Activated naive CD4-positive, alpha-beta T cell treated with anti-CD3 and anti-CD28 coated beads, Interleukin-2, amount 50 U/mL, for 24 hours (primary cell): ENCODE data around the gene CDH24.

ENCODE experiments used
- H3K27ac Mint-ChIP-seq: one replicate; pipeline ENCODE4 v1.8.0; 2021; ENCODE audit warnings: mild to moderate bottlenecking, mixed read lengths
- H3K27me3 Mint-ChIP-seq: one replicate; pipeline ENCODE4 v1.8.0; 2021; ENCODE audit warnings: mixed read lengths
- H3K36me3 Mint-ChIP-seq: one replicate; pipeline ENCODE4 v1.8.0; 2021; ENCODE audit warnings: mixed read lengths
- H3K4me1 Mint-ChIP-seq: one replicate; pipeline ENCODE4 v1.8.0; 2021; ENCODE audit warnings: mixed read lengths
- H3K4me3 Mint-ChIP-seq: one replicate; pipeline ENCODE4 v1.8.0; 2021; ENCODE audit warnings: mild to moderate bottlenecking, mixed read lengths
- H3K9me3 Mint-ChIP-seq: one replicate; pipeline ENCODE4 v1.8.0; 2021; ENCODE audit warnings: mixed read lengths

The CDH24 gene

GRCh38 chr14:23056145-23056955 lies 970 bp downstream of the CDH24 start:
- Mint-ChIP-seq H3K27me3 (no peaks in the 10 kb centered on the region), H3K36me3 (peaks cover 6% of the 10 kb centered on the region), H3K27ac (peak overlapping the region; percentile 71), H3K4me1 (peaks cover 18% of the 10 kb centered on the region), H3K9me3 (no peaks in the 10 kb centered on the region), H3K4me3 (peak overlapping the region; percentile 87)

- Mint-ChIP-seq H3K9me3 (no peaks in the 10 kb centered on the region), H3K27me3 (no peaks in the 10 kb centered on the region), H3K36me3 (peaks cover 2% of the 10 kb centered on the region), H3K27ac (peak overlapping the region; percentile 71), H3K4me3 (peak overlapping the region; percentile 87), H3K4me1 (peaks cover 18% of the 10 kb centered on the region)
These were observed 1.6 kb downstream of the CDH24 start for GRCh38 chr14:23055621-23056144.

GRCh38 chr14:23055147-23055550 lies 2.2 kb downstream of the CDH24 start:
- Mint-ChIP-seq H3K4me1 (peaks cover 18% of the 10 kb centered on the region), H3K36me3 (peaks cover 2% of the 10 kb centered on the region), H3K9me3 (no peaks in the 10 kb centered on the region), H3K27ac (no peak overlapping the region), H3K27me3 (no peaks in the 10 kb centered on the region), H3K4me3 (no peak overlapping the region)

GRCh38 chr14:23054000-23054811 lies 3.1 kb downstream of the CDH24 start:
- H3K4me3 Mint-ChIP-seq: no peak overlapping the region
- no peak overlapping the region for H3K27ac Mint-ChIP-seq
- H3K4me1 Mint-ChIP-seq: peaks cover 18% of the 10 kb centered on the region
- no peaks in the 10 kb centered on the region for H3K9me3 Mint-ChIP-seq
- peaks cover 2% of the 10 kb centered on the region for H3K36me3 Mint-ChIP-seq
- H3K27me3 Mint-ChIP-seq: no peaks in the 10 kb centered on the region

GRCh38 chr14:23053426-23053825 lies 3.9 kb downstream of the CDH24 start:
- H3K4me3 Mint-ChIP-seq: no peak overlapping the region
- no peak overlapping the region for H3K27ac Mint-ChIP-seq
- peaks cover 2% of the 10 kb centered on the region for H3K36me3 Mint-ChIP-seq
- H3K4me1 Mint-ChIP-seq: peaks cover 18% of the 10 kb centered on the region
- no peaks in the 10 kb centered on the region for H3K27me3 Mint-ChIP-seq
- H3K9me3 Mint-ChIP-seq: no peaks in the 10 kb centered on the region

- Mint-ChIP-seq H3K27ac (no peak overlapping the region), H3K36me3 (no peaks in the 10 kb centered on the region), H3K9me3 (no peaks in the 10 kb centered on the region)
These were observed 4.6 kb downstream of the CDH24 start for GRCh38 chr14:23052671-23053070.

GRCh38 chr14:23052182-23052623 lies 5.1 kb downstream of the CDH24 start:
- Mint-ChIP-seq H3K27ac (no peak overlapping the region), H3K27me3 (peaks cover 2% of the 10 kb centered on the region), H3K4me3 (no peak overlapping the region), H3K36me3 (peaks cover 2% of the 10 kb centered on the region), H3K9me3 (no peaks in the 10 kb centered on the region), H3K4me1 (peaks cover 13% of the 10 kb centered on the region)

More at GRCh38 chr14:23052671-23053070, 4.6 kb downstream of the CDH24 start:
- no peaks in the 10 kb centered on the region for H3K27me3 Mint-ChIP-seq
- H3K4me1 Mint-ChIP-seq: peaks cover 13% of the 10 kb centered on the region
- H3K4me3 Mint-ChIP-seq: no peak overlapping the region

GRCh38 chr14:23051141-23052057 lies 5.9 kb downstream of the CDH24 start:
- H3K27me3 Mint-ChIP-seq: peaks cover 2% of the 10 kb centered on the region
- no peaks in the 10 kb centered on the region for H3K9me3 Mint-ChIP-seq
- no peak overlapping the region for H3K27ac Mint-ChIP-seq
- H3K4me1 Mint-ChIP-seq: peaks cover 6% of the 10 kb centered on the region
- H3K36me3 Mint-ChIP-seq: peaks cover 2% of the 10 kb centered on the region
- H3K4me3 Mint-ChIP-seq: no peak overlapping the region

- Mint-ChIP-seq H3K36me3 (peaks cover 2% of the 10 kb centered on the region), H3K4me1 (no peaks in the 10 kb centered on the region), H3K9me3 (no peaks in the 10 kb centered on the region), H3K27me3 (peaks cover 2% of the 10 kb centered on the region), H3K4me3 (no peak overlapping the region), H3K27ac (no peak overlapping the region)
These were observed 8.3 kb downstream of the CDH24 start for GRCh38 chr14:23049011-23049410.

- H3K4me1 Mint-ChIP-seq: no peaks in the 10 kb centered on the region
- peaks cover 2% of the 10 kb centered on the region for H3K27me3 Mint-ChIP-seq
- no peak overlapping the region for H3K4me3 Mint-ChIP-seq
- no peaks in the 10 kb centered on the region for H3K9me3 Mint-ChIP-seq
- H3K36me3 Mint-ChIP-seq: peaks cover 2% of the 10 kb centered on the region
- H3K27ac Mint-ChIP-seq: no peak overlapping the region
These were observed 9.3 kb downstream of the CDH24 start for GRCh38 chr14:23047751-23048693.

- Mint-ChIP-seq H3K4me1 (no peaks in the 10 kb centered on the region), H3K4me3 (no peak overlapping the region), H3K27me3 (peaks cover 2% of the 10 kb centered on the region), H3K27ac (peak overlapping the region; percentile 14), H3K36me3 (peaks cover 2% of the 10 kb centered on the region), H3K9me3 (no peaks in the 10 kb centered on the region)
These were observed 10.2 kb downstream of the CDH24 start for GRCh38 chr14:23047034-23047634.

- H3K9me3 Mint-ChIP-seq: no peaks in the 10 kb centered on the region
- no peaks in the 10 kb centered on the region for H3K4me1 Mint-ChIP-seq
- H3K27me3 Mint-ChIP-seq: peaks cover 2% of the 10 kb centered on the region
- no peak overlapping the region for H3K4me3 Mint-ChIP-seq
- H3K36me3 Mint-ChIP-seq: peaks cover 2% of the 10 kb centered on the region
- no peak overlapping the region for H3K27ac Mint-ChIP-seq
These were observed 11.6 kb downstream of the CDH24 start for GRCh38 chr14:23045419-23046357.

- Mint-ChIP-seq H3K4me3 (no peak overlapping the region), H3K27ac (no peak overlapping the region), H3K9me3 (no peaks in the 10 kb centered on the region), H3K4me1 (no peaks in the 10 kb centered on the region), H3K36me3 (peaks cover 2% of the 10 kb centered on the region), H3K27me3 (peaks cover 2% of the 10 kb centered on the region)
These were observed 12.5 kb downstream of the CDH24 start for GRCh38 chr14:23044840-23045239.
